ENCODE results near the gene C12orf56. TPM values are rescaled to one million over a fixed set of nuclear protein-coding genes. Genes with fewer than 3 reads are reported as not detected.
A peak's percentile ranks its signal among the peaks of the same experiment; 100 is the strongest.
"Not testable (repeated sequence)": the region's sequence is repeated elsewhere in the genome, so short reads cannot be mapped to it uniquely, and the experiment has no call there.

C12orf56 gene
- polyA plus RNA-seq, 2 donors: 2.9 to 8.0 TPM

DNA sequence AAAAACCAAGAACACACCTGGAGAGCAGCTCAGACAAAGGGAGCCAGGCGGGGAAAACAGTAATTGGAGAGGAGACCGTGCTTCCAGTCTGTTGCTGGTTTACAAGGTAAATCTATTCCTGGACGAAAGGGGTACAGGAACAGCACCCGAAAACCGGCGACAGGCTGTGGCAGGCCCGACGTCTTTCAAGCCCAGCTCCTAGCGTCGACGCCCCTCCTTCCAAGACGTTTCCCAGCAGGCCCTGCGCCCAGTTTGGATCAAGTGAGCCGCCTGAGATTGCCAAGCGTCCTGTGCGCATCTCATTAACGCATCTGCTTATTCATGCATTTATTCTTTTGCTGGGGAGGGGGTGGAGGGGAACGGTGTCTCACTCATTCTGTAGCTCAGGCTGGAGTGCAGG is 1.4 kb downstream of the C12orf56 start:
- Histone ChIP-seq H3K9me3 (ENCODE audit: control insufficient read depth in 2 of 2, insufficient read depth in 1 of 2, low read depth in 1 of 2, low read length in 1 of 2) (no peaks in the 10 kb centered on the region), H3K27me3 (ENCODE audit: control insufficient read depth in 1 of 2, insufficient read depth in 2 of 2, low read length in 2 of 2) (no peaks in the 10 kb centered on the region), H3K36me3 (ENCODE audit: control insufficient read depth in 2 of 2, insufficient read depth in 2 of 2, low read length in 1 of 2) (no peaks in the 10 kb centered on the region), H3K27ac (ENCODE audit: low read depth in 2 of 2, low read length in 1 of 2) (peak overlapping the region; percentile 79 to 82), H3K4me1 (ENCODE audit: control insufficient read depth in 2 of 2, insufficient read depth in 2 of 2, low read length in 1 of 2) (peaks cover 5 to 9% of the 10 kb centered on the region in 2 donors), H3K4me3 (ENCODE audit: low read depth in 1 of 2, low read length in 2 of 2) (peak overlapping the region; percentile 37 to 45)
- 55 to 72% methylated on average over 18 of the region's 18 CpGs for WGBS, 2 donors

DNA sequence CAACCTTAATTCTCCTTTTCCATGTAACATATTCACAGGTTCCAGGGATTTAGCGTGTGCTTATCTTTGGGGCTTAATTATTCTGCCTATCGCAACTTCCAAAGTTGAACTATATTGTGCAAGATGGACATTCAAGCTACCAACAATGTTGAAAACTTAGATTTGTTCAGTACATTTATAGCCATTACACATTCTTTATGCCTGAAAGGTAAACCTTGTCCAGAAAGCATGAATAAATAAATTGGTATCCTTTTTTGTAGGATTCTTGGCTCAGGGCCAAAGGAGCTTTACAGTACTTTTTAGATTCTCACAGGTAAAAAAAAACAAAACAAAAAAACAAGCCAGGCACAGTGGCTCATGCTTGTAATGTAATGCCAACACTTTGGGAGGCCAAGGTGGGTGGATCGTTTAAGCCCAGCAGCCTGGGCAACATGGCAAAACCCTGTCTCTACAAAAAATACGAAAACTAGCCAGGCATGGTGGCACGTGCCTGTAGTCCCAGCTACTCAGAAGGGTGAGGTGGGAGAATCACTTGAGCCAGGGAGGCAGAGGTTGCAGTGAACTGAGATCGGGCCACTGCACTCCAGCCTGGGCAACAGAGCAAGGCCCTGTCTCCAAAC is 3.3 kb downstream of the C12orf56 start:
- Histone ChIP-seq H3K27me3 (ENCODE audit: control insufficient read depth in 1 of 2, insufficient read depth in 2 of 2, low read length in 2 of 2) (no peaks in the 10 kb centered on the region), H3K4me3 (ENCODE audit: low read depth in 1 of 2, low read length in 2 of 2) (no peak overlapping the region), H3K36me3 (ENCODE audit: control insufficient read depth in 2 of 2, insufficient read depth in 2 of 2, low read length in 1 of 2) (no peaks in the 10 kb centered on the region), H3K4me1 (ENCODE audit: control insufficient read depth in 2 of 2, insufficient read depth in 2 of 2, low read length in 1 of 2) (peaks cover 5 to 9% of the 10 kb centered on the region in 2 donors), H3K9me3 (ENCODE audit: control insufficient read depth in 2 of 2, insufficient read depth in 1 of 2, low read depth in 1 of 2, low read length in 1 of 2) (no peaks in the 10 kb centered on the region), H3K27ac (ENCODE audit: low read depth in 2 of 2, low read length in 1 of 2) (peak overlapping the region; percentile 34 to 59)
- WGBS, 2 donors: 64 to 79% methylated on average over 6 of the region's 6 CpGs

DNA sequence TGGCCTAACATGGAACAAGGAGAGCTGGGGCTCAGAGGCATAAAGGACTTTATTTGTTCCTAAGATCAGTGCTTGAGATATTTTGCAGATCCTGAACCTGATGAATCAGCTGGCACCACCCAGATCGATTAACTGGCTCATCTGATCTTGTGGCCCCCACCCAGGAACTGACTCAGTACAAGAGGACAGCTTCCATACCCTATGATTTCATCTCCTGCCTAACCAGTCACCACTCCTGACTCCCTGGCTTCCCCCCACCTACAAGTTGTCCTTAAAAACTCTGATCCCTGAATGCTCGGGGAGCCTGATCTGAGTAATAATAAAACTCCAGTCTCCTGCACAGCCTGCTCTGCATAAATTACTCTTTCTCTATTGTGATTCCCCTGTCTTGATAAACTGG is 5.1 kb downstream of the C12orf56 start:
- Histone ChIP-seq H3K4me1 (ENCODE audit: control insufficient read depth in 2 of 2, insufficient read depth in 2 of 2, low read length in 1 of 2) (peaks cover 2 to 6% of the 10 kb centered on the region in 2 donors), H3K9me3 (ENCODE audit: control insufficient read depth in 2 of 2, insufficient read depth in 1 of 2, low read depth in 1 of 2, low read length in 1 of 2) (no peaks in the 10 kb centered on the region), H3K27me3 (ENCODE audit: control insufficient read depth in 1 of 2, insufficient read depth in 2 of 2, low read length in 2 of 2) (no peaks in the 10 kb centered on the region), H3K36me3 (ENCODE audit: control insufficient read depth in 2 of 2, insufficient read depth in 2 of 2, low read length in 1 of 2) (no peaks in the 10 kb centered on the region), H3K27ac (ENCODE audit: low read depth in 2 of 2, low read length in 1 of 2) (peak overlapping the region in 1 of 2 donors; percentile 80), H3K4me3 (ENCODE audit: low read depth in 1 of 2, low read length in 2 of 2) (no peak overlapping the region)
- WGBS, 2 donors: 34 to 50% methylated on average over 2 of the region's 2 CpGs

DNA sequence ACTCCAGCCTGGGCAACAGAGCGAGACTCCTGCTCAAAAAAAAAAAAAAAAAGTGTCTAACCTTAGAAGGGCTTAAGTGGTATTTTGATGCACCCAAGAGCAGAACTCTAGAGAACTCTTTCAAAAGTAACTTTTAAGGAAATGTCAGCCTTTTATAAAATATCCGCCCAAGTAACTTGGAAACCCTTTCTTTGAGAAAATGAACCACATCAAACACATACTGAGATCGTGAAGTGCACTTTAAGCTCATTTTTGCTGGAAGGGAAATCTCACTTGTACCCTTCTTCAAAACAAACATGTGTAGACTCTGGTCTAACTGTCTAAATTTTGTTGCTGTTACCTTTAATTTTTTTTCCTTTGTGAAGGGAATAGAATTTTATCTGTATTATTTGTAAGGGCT is 5.5 kb downstream of the C12orf56 start:
- 80 to 82% methylated on average over 3 of the region's 3 CpGs for WGBS, 2 donors
- Histone ChIP-seq H3K9me3 (ENCODE audit: control insufficient read depth in 2 of 2, insufficient read depth in 1 of 2, low read depth in 1 of 2, low read length in 1 of 2) (no peaks in the 10 kb centered on the region), H3K4me1 (ENCODE audit: control insufficient read depth in 2 of 2, insufficient read depth in 2 of 2, low read length in 1 of 2) (peaks cover 0 to 6% of the 10 kb centered on the region in 2 donors), H3K4me3 (ENCODE audit: low read depth in 1 of 2, low read length in 2 of 2) (no peak overlapping the region), H3K27me3 (ENCODE audit: control insufficient read depth in 1 of 2, insufficient read depth in 2 of 2, low read length in 2 of 2) (no peaks in the 10 kb centered on the region), H3K27ac (ENCODE audit: low read depth in 2 of 2, low read length in 1 of 2) (peak overlapping the region; percentile 53 to 80), H3K36me3 (ENCODE audit: control insufficient read depth in 2 of 2, insufficient read depth in 2 of 2, low read length in 1 of 2) (no peaks in the 10 kb centered on the region)

DNA sequence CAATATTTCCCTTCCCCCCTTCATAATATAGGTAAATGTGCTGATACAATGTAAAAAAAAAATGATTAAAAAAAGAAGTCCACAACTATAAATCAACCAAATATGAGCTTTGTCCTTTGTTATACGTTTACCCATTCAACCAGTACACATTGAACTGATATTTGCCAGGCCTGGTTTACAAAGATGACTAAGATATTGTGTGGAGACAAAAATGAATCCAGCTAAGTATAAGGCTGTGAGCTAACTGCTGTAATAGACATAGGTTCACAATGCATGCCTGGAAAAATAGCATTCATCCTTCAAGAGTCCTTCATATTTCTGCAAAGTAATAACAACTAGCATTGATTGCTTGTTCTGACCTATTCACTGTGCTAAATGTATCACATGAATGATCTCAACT is 6.9 kb downstream of the C12orf56 start:
- H3K27ac ChIP-seq (ENCODE audit: low read depth in 2 of 2, low read length in 1 of 2): no peak overlapping the region
- H3K4me1 ChIP-seq (ENCODE audit: control insufficient read depth in 2 of 2, insufficient read depth in 2 of 2, low read length in 1 of 2): no peaks in the 10 kb centered on the region
- H3K9me3 ChIP-seq (ENCODE audit: control insufficient read depth in 2 of 2, insufficient read depth in 1 of 2, low read depth in 1 of 2, low read length in 1 of 2): no peaks in the 10 kb centered on the region
- no peak overlapping the region for H3K4me3 ChIP-seq (ENCODE audit: low read depth in 1 of 2, low read length in 2 of 2)
- no peaks in the 10 kb centered on the region for H3K36me3 ChIP-seq (ENCODE audit: control insufficient read depth in 2 of 2, insufficient read depth in 2 of 2, low read length in 1 of 2)
- WGBS, 2 donors: 55 to 65% methylated on average over 1 of the region's 1 CpG
- no peaks in the 10 kb centered on the region for H3K27me3 ChIP-seq (ENCODE audit: control insufficient read depth in 1 of 2, insufficient read depth in 2 of 2, low read length in 2 of 2)

DNA sequence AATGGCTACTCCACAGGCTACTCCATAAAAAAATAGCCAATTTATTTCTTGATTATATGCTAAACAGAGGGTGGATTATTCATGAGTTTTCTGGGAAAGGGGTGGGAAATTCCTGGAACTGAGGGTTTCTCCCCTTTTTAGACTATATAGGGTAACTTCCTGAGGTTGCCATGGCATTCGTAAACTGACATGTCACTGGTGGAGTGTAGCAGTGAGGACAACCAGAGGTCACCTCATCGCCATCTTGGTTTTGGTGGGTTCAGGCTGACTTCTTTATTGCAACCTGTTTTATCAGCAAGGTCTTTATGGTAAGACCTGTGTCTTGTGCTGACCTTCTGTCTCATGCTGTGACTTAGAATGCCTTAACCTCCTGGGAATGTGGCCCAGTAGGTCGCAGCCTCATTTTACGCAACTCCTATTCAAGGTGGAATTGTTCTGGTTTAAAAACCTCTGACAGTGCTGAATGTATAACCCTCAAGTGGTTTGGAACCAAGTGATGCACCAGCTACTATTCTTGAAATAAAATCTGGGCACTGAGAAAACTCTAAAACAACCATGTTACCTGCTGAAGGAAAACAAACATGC is 27.7 kb downstream of the C12orf56 start:
- Histone ChIP-seq H3K9me3 (ENCODE audit: control insufficient read depth in 2 of 2, insufficient read depth in 1 of 2, low read depth in 1 of 2, low read length in 1 of 2) (no peaks in the 10 kb centered on the region), H3K4me1 (ENCODE audit: control insufficient read depth in 2 of 2, insufficient read depth in 2 of 2, low read length in 1 of 2) (no peaks in the 10 kb centered on the region), H3K27ac (ENCODE audit: low read depth in 2 of 2, low read length in 1 of 2) (peak overlapping the region in 1 of 2 donors; percentile 42), H3K36me3 (ENCODE audit: control insufficient read depth in 2 of 2, insufficient read depth in 2 of 2, low read length in 1 of 2) (no peaks in the 10 kb centered on the region), H3K4me3 (ENCODE audit: low read depth in 1 of 2, low read length in 2 of 2) (no peak overlapping the region), H3K27me3 (ENCODE audit: control insufficient read depth in 1 of 2, insufficient read depth in 2 of 2, low read length in 2 of 2) (no peaks in the 10 kb centered on the region)
- 90 to 91% methylated on average over 4 of the region's 4 CpGs for WGBS, 2 donors

DNA sequence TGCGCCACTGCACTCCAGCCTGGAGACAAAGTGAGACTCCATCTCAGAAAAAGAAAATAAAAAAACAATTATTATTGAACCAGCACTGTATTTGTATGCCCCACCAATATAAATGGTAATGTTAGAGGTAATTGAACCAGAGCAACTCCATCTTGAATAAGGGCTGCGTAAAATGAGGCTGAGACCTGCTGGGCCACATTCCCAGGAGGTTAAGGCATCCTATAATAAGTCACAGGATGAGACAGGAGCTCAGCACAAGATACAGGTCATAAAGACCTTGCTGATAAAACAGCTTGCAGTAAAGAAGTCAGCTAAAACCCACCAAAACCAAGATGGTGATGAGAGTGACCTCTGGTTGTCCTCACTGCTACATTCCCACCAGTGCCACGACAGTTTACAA is 29.4 kb downstream of the C12orf56 start:
- not testable (repeated sequence) for H3K27me3 ChIP-seq (ENCODE audit: control insufficient read depth in 1 of 2, insufficient read depth in 2 of 2, low read length in 2 of 2); H3K4me3 ChIP-seq (ENCODE audit: low read depth in 1 of 2, low read length in 2 of 2); H3K9me3 ChIP-seq (ENCODE audit: control insufficient read depth in 2 of 2, insufficient read depth in 1 of 2, low read depth in 1 of 2, low read length in 1 of 2); H3K27ac ChIP-seq (ENCODE audit: low read depth in 2 of 2, low read length in 1 of 2); H3K36me3 ChIP-seq (ENCODE audit: control insufficient read depth in 2 of 2, insufficient read depth in 2 of 2, low read length in 1 of 2); H3K4me1 ChIP-seq (ENCODE audit: control insufficient read depth in 2 of 2, insufficient read depth in 2 of 2, low read length in 1 of 2)
- 86 to 90% methylated on average over 3 of the region's 3 CpGs for WGBS, 2 donors

DNA sequence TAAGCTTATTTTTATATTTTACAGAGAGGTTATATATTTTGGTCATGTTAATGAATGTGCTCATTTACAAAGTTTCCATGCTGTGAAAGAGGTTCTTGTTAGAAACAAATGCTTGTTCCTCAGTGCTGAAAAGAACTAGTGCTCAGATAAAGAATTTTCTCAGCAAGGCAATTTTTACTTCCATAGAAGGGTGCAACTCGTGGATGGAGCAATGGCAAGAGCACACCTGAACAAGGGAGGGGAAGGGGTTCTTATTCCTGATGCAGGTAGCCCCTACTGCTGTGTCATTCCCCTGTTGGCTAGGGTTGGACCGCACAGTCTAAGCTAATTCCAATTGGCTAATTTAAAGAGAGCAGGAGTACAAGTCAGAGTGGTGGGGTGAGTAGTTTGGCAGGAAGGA is 34.3 kb downstream of the C12orf56 start:
- H3K4me1 ChIP-seq (ENCODE audit: control insufficient read depth in 2 of 2, insufficient read depth in 2 of 2, low read length in 1 of 2); H3K9me3 ChIP-seq (ENCODE audit: control insufficient read depth in 2 of 2, insufficient read depth in 1 of 2, low read depth in 1 of 2, low read length in 1 of 2); H3K27me3 ChIP-seq (ENCODE audit: control insufficient read depth in 1 of 2, insufficient read depth in 2 of 2, low read length in 2 of 2); H3K36me3 ChIP-seq (ENCODE audit: control insufficient read depth in 2 of 2, insufficient read depth in 2 of 2, low read length in 1 of 2); H3K4me3 ChIP-seq (ENCODE audit: low read depth in 1 of 2, low read length in 2 of 2); H3K27ac ChIP-seq (ENCODE audit: low read depth in 2 of 2, low read length in 1 of 2): not testable (repeated sequence)
- WGBS, 2 donors: 79 to 87% methylated on average over 2 of the region's 2 CpGs

DNA sequence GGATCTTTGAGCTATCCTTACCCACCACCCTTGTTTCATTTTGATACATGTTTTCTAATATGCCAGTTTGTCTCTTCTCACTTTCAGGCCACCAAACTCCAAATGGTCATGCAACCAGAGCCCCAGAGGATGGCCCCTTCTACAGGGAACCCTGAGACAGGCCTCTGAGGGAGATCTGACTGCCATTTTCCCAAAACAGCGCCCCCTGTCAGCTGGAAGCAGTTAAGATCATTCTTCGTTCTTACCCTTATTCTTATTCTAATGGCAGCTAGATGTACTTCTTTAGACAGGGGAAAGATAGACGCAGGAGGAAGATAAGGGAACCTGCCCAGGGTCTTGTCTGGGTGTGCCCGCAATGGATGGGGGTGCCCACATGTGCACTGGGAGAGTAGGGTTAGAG is 38.4 kb downstream of the C12orf56 start:
- 73 to 74% methylated on average over 4 of the region's 4 CpGs for WGBS, 2 donors
- H3K4me1 ChIP-seq (ENCODE audit: control insufficient read depth in 2 of 2, insufficient read depth in 2 of 2, low read length in 1 of 2): no peaks in the 10 kb centered on the region

DNA sequence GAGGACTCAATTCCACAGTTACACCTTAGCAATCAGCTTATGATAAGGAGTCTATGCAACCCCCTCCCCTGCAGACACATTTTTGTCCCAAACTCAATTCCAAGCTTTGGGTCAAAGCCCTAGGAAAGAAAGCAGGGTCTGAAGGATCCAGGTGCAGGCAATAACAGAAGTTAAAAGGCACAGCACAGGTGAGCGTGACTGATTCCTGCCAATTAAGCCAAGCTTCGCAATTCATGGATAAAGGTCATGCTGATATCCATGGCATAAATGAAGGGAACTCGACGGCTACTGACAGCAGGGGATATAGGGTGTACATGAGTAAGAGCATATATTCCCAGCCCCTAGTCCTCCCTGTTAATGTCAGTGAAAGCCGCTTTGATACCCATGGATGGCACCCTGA is 39.3 kb downstream of the C12orf56 start:
- whole genome bisulfite sequencing, 2 donors: 95 to 97% methylated on average over 5 of the region's 5 CpGs
- Histone ChIP-seq H3K36me3 (ENCODE audit: control insufficient read depth in 2 of 2, insufficient read depth in 2 of 2, low read length in 1 of 2) (no peaks in the 10 kb centered on the region), H3K4me1 (ENCODE audit: control insufficient read depth in 2 of 2, insufficient read depth in 2 of 2, low read length in 1 of 2) (no peaks in the 10 kb centered on the region), H3K9me3 (ENCODE audit: control insufficient read depth in 2 of 2, insufficient read depth in 1 of 2, low read depth in 1 of 2, low read length in 1 of 2) (peaks cover 0 to 4% of the 10 kb centered on the region in 2 donors), H3K4me3 (ENCODE audit: low read depth in 1 of 2, low read length in 2 of 2) (no peak overlapping the region), H3K27ac (ENCODE audit: low read depth in 2 of 2, low read length in 1 of 2) (no peak overlapping the region), H3K27me3 (ENCODE audit: control insufficient read depth in 1 of 2, insufficient read depth in 2 of 2, low read length in 2 of 2) (no peaks in the 10 kb centered on the region)

More for the DNA sequence above, 38.4 kb downstream of the C12orf56 start:
- Histone ChIP-seq H3K4me3 (ENCODE audit: low read depth in 1 of 2, low read length in 2 of 2) (no peak overlapping the region), H3K9me3 (ENCODE audit: control insufficient read depth in 2 of 2, insufficient read depth in 1 of 2, low read depth in 1 of 2, low read length in 1 of 2) (peaks cover 0 to 4% of the 10 kb centered on the region in 2 donors), H3K27me3 (ENCODE audit: control insufficient read depth in 1 of 2, insufficient read depth in 2 of 2, low read length in 2 of 2) (no peaks in the 10 kb centered on the region), H3K36me3 (ENCODE audit: control insufficient read depth in 2 of 2, insufficient read depth in 2 of 2, low read length in 1 of 2) (no peaks in the 10 kb centered on the region), H3K27ac (ENCODE audit: low read depth in 2 of 2, low read length in 1 of 2) (no peak overlapping the region)
